ENCODE data around the gene DDX60.
"Not testable (repeated sequence)": the region's sequence is repeated elsewhere in the genome, so short reads cannot be mapped to it uniquely, and the experiment has no call there.

The DDX60 gene

DNA sequence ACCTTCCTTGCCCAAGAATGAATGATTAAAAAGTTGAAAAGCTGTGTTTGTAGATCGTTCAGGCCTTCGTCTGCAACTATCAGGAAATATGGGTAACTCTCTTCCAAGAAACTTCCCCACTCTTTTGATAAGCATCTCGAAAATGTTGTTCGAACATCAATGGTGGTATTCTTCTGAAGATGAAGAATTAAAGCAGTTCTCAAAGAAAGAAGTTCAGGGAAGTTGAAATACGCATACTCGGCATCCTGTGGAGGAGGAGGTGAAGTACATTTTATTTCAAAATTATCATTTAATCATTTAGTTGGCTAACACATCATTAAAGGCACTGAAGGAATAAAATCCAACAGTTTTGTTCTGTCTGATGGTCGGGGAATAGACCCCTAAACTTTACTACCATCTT lies 12.1 kb downstream of the DDX60 start:
- in situ Hi-C loops (cut with HindIII; ENCODE audit: low sequenced_read_pairs) = loop anchor here (25.0 kb wide), 1 partner anchor 181 kb away; the partner anchor contains the start of genes DDX60L and PALLD

DNA sequence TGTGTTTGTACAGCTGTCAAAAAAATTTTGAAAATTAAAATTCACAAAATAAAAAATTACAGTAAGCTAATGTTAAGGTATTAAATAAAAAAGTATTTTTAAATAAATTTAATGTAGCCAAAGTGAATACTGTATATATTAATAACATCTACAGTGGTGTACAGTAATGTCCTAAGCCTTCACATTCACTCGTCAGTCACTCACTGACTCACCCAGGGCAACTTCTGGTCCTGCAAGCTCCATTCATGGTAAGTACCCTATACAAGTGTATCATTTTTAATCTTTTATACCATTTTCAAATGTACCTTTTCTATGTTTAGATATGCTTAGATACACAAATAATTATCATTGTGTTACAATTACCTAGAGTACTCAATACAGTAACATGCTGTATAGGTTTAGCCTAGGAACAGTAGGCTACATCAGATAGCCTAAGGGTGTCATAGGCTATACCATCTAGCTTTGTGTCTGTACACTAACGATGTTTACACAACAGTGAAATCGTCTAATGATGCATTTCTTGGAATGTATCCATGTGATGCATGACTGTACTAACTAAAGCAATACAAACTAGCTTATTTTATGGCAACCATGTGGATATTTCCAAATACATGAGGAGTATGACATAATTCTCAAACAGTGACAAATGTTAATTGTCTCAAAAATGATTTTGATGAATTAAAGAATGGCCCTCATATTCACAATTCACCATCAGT lies 13.7 kb downstream of the DDX60 start:
- in situ Hi-C loops (cut with HindIII; ENCODE audit: low sequenced_read_pairs) = loop anchor here (25.0 kb wide), 1 partner anchor 182 kb away; the partner anchor contains the start of genes DDX60L and PALLD

DNA sequence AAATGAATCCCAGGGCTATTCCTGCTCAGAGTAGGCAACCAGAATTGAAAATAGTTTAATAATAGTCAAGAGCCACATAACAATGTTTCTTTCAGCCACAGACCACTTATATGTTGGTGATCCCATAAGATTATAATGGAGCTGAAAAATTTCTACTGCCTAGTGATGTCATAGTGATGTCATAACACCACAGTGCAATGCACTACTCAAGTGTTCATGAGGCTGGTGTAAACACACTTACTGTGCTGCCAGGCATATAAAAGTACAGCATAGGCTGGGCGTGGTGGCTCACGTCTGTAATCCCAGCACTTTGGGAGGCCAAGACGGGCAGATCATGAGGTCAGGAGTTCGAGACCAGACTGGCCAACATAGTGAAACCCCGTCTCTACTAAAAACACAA lies 15.1 kb downstream of the DDX60 start:
- in situ Hi-C loops (cut with HindIII; ENCODE audit: low sequenced_read_pairs) = loop anchor here (25.0 kb wide), 1 partner anchor 184 kb away; the partner anchor contains the start of genes DDX60L and PALLD

DNA sequence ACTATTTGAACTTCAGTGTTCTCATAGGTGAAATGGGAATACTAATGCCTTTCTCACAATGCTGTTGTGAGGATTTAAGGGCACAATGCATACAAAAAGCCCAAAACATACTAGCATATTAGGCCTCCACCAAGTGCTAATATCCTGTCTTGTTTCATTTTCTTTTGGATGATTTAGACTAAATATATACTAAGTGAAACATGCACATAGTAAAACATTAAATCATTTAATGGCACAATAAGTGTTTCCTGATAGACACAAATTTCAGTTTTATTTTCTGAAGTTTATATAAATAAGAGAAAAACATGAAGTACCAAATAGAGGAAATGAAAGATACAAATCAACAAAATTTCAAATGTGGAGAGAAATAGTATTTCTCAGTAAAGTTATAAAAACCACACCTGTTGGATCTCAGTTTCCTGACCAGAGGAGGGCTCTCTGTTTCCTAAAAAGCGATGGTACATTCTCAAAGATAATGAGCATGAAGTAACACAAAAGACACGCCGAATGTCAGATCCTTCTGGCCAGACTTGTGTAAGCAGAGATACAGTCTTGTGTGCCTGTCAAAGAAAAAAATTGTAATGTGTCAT lies 25.1 kb downstream of the DDX60 start:
- in situ Hi-C loops (cut with HindIII; ENCODE audit: low sequenced_read_pairs) = no loop called here

DNA sequence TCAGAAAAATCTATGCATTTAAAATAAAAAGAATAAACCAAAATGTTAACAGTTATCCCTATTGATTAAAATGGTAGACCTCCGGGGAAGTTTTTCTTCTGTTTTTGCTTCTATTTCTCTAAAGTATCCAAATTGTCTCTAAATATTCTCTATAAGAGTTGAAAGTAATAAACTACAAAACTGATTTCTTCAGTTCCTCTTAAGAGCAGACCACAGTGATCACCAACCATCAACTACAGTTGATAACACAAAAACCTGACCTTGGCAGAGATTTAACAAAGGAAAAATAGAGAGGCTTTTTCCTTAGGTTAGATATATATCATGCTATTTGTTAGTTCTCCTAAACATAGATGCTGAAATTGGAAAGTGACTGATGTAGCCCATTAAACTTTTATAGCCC lies 27.3 kb downstream of the DDX60 start:
- in situ Hi-C loops (cut with HindIII; ENCODE audit: low sequenced_read_pairs) = no loop called here

DNA sequence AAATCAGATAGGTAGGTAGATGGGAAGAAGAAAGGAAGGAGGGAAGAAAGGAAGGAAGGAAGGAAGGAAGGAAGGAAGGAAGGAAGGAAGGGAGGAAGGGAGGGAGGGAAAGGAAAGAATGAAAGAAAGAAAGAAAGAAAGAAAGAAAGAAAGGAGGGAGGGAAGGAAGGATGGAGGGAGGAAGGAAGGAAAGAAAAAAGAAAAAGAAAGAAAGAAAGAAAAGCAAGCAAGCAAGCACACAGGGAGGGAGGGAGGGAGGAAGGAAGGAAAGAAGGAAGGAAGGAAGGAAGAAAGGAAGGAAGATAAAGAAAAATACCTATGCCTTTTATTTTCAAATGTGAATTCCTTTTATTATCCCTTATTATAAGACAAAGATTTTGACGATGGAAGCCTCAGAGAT lies 32.7 kb downstream of the DDX60 start:
- in situ Hi-C loops (cut with HindIII; ENCODE audit: low sequenced_read_pairs) = not testable (repeated sequence)

DNA sequence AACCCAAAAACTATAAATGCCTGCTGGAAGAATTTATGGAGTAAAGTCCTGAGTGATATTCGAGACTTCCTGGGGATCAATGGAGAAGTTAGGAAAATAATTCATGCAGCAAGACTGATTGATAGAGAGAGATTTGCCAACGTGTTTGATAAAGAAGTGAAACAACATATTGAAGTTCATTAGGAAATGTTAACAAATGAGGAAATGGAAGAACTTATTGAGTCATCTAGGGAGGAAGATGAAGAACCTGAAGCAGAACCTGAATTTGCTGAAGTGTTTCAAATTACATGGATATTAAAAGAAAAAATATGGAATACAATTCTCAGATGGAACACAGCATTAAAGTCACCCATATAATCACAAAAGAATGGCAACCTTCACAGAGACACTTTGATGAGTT lies 39.0 kb downstream of the DDX60 start:
- in situ Hi-C loops (cut with HindIII; ENCODE audit: low sequenced_read_pairs) = no loop called here

DNA sequence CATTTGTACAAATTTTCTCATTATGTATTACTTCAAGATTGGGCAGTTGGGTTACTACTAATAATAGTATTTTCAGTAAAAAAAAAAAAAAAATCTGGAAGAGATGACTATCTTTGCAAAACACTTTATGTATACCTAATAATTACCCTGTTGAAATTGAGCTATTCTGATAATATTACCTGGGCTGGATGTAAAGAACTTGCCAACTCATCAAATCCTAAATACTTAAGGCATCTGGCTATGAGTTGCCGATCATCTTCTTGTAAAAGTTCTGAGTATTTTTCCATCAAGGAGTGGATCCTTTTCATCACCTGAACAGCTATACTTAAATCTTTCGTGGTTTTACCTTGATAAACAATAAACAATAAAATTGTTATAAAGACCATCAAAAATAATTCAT lies 42.7 kb downstream of the DDX60 start:
- in situ Hi-C loops (cut with HindIII; ENCODE audit: low sequenced_read_pairs) = no loop called here

DNA sequence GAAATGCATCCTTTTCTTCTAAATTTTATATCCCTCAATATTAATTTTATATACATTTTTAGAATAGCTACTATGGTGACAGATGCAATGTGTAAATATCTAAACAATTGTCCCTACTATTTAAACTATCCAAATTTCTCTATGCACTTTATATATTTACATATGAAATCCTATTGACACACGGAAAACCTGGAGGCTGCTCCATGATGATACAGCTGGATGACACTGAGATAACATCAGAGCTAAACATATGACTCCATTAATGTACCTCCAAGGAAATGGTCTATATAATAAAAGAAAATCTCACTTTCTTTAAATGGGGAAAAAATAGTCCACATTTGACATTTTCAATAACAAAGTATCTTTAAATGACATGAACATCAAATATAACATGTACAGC lies 43.7 kb downstream of the DDX60 start:
- in situ Hi-C loops (cut with HindIII; ENCODE audit: low sequenced_read_pairs) = no loop called here

DNA sequence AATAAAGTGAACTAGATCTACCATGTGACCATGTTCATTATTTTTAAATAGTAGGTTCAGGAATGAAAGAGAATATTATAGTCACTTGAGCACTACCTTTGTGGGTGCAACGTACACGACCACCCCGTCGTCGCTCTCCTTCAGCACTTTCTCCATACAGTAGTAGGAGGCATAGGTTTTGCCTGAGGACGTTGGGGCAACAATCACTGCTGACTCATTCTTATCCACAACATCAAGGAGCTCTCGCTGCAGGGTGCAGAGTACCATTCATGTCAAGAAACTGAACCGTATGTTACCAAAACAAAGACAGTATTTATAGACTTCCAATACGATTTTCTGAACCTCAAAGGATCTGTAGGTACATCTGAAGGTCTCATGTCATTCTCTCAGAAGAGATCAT lies 44.7 kb downstream of the DDX60 start:
- in situ Hi-C loops (cut with HindIII; ENCODE audit: low sequenced_read_pairs) = no loop called here

DNA sequence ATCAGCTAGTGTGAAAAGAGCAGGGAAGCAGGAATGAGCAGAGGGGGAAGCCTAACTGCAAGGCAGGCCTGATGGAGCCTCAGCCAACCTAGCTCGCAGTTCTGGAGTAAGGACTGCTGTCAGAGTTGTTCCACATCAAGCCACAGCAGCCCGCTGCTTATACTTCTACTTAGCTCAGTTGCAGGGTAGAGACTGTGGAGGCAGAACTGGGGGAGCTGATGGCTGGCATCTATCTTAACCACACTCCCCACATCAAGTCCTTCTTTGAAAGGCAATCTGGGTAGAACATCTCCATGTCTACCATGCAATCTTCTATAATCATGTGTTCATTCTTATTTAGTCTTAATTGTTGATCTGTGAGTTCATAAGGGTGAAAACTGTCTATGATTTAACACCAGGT lies 46.1 kb downstream of the DDX60 start:
- in situ Hi-C loops (cut with HindIII; ENCODE audit: low sequenced_read_pairs) = no loop called here

DNA sequence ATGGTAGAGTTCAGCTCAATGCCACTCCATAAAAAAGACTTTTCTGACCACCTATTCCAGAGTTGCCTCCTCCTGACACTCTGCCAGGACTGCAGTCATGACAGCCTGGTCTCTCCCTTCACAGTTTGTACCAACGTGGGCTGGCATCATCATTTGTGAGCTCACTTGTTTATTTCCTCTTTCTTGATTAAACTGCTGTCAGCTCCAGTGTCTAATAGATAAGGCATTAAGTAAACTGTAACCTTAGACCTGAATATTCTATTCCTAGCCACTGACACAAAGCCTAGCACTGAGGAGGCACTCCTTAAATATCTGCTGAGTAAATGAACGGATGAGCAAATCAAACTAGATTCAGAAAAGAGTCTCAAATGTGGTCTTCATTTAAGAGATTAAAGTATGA lies 48.7 kb downstream of the DDX60 start:
- in situ Hi-C loops (cut with HindIII; ENCODE audit: low sequenced_read_pairs) = no loop called here

DNA sequence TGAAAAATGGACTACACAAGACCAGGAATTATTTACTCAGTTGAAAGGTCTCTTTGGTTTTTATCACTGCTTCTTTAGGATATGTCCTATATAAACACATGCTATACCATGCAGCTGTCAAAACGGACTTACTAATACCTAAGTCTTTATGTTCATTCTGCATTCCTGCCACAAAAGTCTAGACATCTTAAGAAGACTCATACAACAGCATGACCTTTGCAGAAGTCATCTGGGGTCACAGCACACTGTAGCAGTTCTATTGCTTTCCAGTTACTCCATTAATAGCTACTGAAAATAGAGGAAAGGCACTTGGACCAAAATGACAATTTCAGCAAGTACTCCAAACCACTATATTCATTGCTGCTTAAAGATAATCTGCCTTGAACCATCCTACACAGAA lies 53.2 kb downstream of the DDX60 start:
- in situ Hi-C loops (cut with HindIII; ENCODE audit: low sequenced_read_pairs) = no loop called here

DNA sequence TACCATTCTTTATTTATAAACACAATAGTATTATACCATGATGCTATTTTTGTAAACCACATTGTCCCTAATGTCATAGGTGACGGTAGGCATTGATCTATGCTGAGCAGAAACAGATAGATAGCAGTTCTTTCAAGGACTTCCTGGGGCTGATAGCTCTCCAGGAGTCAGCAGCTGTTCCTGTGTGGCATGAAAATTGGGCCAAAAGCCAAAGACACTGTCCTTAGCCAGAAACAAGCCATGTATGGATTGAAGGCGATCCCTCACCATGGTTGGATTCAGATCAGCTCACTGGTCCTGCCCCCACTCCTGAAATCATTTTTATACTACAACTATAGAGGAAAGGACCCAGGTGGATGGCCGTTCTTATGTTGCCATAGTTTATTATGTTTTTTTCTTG lies 53.6 kb downstream of the DDX60 start:
- in situ Hi-C loops (cut with HindIII; ENCODE audit: low sequenced_read_pairs) = no loop called here

DNA sequence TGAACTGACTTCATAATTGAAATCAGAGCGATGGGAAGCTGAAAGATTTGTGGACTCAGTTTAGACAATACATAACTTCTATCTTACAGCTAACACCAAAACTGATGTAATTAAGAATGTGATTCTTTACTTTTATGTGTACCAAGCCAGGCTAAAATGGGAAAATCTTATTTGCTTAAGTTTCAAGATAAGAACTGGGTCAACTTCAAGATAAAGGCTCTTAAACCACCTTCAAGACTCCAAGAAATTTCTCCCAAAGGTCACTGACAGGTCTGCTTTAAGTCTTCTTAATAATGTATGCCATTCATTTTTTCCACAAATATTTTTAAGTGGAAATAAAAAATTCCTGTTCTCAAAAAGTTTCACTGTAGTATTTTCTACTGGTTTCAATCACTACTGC lies 55.5 kb downstream of the DDX60 start:
- in situ Hi-C loops (cut with HindIII; ENCODE audit: low sequenced_read_pairs) = no loop called here

DNA sequence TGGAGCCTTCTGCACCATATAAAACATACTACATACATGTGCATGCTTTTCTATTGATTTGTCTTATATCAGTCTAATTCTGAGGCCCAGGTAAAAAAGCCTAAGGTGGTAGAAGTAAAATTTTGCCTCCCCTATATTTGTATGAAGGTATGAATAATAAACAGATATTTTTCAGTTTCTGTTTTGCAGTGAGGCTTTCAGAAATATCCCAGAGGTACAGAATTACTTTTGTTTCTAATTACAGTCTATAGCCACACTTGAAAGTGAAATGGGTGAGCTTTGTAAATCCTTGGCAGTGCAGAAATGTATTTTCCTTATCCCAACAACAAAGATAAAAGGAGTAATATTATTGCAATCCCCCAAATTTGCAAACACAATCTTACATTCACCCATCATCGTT lies 59.5 kb downstream of the DDX60 start:
- in situ Hi-C loops (cut with HindIII; ENCODE audit: low sequenced_read_pairs) = loop anchor here (5.0 kb wide), 1 partner anchor 37 kb away; no protein-coding TSS in a partner anchor

DNA sequence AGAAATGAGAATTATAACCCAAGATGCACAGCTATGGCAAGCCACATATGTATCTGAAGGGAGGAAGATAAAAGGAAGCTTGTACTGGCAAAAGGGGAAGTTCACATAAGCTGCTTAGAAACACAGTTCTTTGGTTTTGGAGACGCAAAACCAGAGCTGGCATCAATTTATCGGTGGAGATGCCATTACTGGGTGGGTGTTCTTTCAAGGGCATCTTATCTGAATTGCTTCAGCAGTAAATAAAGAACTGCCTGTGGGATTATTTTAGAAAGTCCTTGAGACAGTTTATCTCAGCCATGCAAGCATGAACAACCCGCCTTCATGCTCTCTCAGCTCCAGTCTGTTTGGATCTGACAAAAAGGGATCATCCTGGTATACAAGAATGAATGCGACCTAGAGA lies 60.8 kb downstream of the DDX60 start:
- in situ Hi-C loops (cut with HindIII; ENCODE audit: low sequenced_read_pairs) = loop anchor here (5.0 kb wide), 1 partner anchor 35 kb away; no protein-coding TSS in a partner anchor

DNA sequence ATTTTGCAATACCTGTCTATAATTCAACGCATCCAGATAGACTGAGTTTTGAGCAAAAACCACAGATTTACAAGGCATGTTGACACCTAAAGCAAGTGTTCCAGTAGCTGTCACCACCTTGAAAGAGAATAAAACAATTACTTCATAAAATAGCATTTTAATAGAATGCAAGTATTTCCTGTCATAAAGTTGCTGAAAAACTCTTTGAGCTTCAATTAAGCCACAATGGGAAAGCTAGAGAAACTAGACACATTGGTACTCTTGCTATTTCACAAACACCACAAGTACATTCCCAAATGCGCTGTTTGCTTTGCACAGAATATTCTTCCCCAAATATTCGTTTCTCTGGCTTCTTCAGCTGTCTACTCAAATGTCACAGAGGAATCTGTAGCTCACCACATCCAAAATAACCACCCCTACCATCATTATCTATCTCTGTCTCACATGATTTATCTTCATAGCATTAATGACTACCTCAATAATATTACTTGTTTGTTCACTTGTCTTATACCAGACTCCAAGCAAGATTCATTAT lies 70.3 kb downstream of the DDX60 start:
- in situ Hi-C loops (cut with HindIII; ENCODE audit: low sequenced_read_pairs) = no loop called here

DNA sequence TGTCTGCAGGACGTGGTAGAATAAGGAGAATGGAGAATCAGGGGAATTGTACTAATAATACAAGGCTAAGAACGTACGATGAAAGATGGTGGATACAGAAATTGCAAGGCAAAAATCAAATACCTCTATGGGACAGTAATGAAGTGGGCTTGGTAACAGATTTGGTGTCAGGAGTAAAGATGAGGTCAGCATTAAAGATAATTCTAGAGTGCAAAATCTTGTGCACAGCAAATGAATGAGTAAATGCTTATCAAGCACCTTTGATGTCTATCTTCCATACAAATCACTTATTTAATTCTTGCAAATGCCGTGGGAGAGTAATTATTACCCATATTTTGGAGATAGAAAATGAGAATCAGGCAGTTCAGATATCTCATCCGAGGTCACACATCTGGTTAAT lies 70.9 kb downstream of the DDX60 start:
- in situ Hi-C loops (cut with HindIII; ENCODE audit: low sequenced_read_pairs) = no loop called here

DNA sequence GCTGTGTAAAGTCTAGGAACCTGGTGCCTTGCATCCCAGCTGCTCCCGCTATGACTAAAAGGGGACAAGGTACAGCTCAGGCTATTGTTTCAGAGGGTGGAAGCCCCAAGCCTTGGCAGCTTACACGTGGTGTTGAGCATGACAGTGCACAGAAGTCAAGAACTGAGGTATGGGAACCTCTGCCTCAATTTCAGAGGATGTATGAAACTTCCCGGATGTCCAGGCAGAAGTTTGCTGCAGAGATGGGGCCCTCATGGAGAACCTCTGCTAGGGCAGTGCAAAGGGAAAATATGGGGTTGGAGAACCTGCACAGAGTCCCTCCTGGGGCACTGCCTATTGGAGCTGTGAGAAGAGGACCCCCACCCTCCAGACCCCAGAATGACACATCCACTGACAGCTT lies 76.6 kb downstream of the DDX60 start:
- in situ Hi-C loops (cut with HindIII; ENCODE audit: low sequenced_read_pairs) = no loop called here

DNA sequence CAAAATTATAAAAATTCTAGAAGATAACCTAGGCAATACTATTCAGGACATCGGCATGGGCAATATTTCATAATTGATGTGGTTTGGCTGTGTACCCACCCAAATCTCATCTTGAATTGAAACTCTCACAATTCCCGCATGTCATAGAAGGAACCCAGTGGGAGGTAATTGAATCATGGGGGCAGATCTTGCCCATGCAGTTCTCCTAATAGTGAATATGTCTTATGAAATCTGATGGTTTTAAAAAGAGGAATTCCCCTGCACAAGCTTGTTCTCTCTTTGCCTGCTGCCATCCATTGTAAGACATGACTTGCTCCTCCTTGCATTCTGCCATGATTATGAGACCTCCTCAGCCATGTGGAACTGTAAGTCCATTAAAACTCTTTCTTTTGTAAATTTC lies 77.7 kb downstream of the DDX60 start:
- in situ Hi-C loops (cut with HindIII; ENCODE audit: low sequenced_read_pairs) = no loop called here

DNA sequence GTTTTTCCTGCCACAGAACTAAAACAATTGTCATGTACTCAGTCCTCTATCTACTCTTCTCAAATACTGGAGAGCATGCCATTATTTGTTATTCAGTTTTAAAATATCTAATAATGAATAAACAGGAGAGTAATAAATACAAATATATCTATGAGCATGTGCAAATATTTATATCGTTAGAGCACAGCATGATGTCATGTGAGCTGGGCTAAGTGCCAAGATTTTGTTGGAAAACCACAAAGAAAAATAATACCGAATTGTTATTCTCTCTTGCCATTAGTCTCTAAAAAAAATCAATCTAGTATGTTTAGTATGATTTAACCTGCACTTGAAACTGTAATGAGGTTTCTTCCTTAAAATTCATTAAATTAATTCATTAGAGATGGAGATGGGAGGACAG lies 97.3 kb downstream of the DDX60 start:
- in situ Hi-C loops (cut with HindIII; ENCODE audit: low sequenced_read_pairs) = loop anchor here (5.0 kb wide), 1 partner anchor 36 kb away; no protein-coding TSS in a partner anchor

Measured in endothelial cell of hepatic sinusoid (primary cell).